Colon (tissue), 2 donors: ENCODE results near the gene ARRB1.
"Not testable (repeated sequence)": the region's sequence is repeated elsewhere in the genome, so short reads cannot be mapped to it uniquely, and the experiment has no call there.

ENCODE experiments used
- FAIRE-seq: peaks from 2 replicates; lab custom pipeline; 2012; peaks lifted over from hg19 to GRCh38; lab: Jason Lieb, UNC
- donor health status: control.
- donor health status: control.

The ARRB1 gene

DNA sequence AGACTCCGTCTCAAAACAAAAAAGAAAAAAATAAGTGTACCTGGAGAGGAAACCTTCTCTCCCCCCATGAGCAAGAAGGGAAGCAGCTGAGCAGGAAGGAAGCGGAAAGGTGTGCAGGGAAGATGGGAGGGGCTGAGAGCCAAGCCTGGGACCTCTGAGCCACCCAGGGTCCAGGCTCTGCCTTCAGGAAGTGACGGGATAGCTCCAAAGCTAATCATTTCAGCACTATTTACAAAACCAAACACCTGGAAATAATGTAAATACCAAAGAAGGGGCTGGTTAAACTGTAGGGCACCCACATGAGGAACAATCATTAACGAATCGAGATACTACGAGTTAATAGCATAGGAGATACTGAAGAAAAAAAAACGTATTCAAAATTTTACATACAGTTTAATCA is 27.9 kb downstream of the ARRB1 start:
- FAIRE-seq: no peak

DNA sequence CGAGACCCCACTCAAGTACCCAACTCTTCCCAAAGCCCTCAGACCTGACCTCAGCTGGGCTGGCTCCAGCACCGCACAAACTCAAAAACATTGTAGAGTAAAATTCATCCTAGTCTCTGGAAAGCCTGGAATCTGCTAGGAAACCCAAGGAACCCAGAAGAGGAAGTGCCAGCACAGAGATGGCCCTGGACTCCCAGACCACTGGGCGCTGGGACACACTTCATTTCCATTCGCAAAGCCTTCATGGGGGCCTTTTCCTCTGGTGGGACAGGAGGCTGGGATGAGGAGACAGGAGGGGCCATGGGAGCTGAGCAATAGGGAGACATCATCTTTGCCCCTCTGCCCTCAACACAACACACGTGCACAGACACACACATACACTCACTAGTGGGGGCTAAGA is 30.8 kb downstream of the ARRB1 start:
- FAIRE-seq: no peak

DNA sequence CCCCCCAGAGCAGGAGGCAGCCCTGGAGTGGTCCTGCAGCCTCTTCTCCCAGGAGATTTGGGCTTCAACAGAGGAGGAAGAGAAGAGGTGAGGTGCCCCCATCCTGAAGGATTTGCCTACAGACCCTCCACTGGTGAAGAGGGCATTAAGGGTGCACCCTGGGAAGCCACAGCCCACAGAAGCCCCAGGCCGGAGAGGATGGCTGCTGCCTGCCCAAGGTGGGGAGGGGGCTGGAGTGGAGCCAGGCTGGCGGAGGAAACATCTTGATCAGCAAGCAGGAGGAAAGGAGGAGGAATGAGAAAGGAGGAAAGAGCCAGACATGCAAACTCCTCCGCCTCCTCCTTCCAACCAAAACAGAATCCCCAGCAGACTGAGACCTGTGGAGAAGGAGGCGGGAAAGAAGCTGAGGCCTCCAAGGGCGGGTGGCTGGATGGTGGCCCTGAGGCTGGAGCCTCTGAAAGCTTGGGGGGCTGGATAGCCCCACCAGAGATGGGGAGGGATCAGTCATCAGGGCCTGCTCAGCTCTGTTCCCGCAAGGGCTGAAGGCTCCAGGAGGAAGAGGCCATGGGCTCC is 31.3 kb downstream of the ARRB1 start:
- FAIRE-seq: no peak

DNA sequence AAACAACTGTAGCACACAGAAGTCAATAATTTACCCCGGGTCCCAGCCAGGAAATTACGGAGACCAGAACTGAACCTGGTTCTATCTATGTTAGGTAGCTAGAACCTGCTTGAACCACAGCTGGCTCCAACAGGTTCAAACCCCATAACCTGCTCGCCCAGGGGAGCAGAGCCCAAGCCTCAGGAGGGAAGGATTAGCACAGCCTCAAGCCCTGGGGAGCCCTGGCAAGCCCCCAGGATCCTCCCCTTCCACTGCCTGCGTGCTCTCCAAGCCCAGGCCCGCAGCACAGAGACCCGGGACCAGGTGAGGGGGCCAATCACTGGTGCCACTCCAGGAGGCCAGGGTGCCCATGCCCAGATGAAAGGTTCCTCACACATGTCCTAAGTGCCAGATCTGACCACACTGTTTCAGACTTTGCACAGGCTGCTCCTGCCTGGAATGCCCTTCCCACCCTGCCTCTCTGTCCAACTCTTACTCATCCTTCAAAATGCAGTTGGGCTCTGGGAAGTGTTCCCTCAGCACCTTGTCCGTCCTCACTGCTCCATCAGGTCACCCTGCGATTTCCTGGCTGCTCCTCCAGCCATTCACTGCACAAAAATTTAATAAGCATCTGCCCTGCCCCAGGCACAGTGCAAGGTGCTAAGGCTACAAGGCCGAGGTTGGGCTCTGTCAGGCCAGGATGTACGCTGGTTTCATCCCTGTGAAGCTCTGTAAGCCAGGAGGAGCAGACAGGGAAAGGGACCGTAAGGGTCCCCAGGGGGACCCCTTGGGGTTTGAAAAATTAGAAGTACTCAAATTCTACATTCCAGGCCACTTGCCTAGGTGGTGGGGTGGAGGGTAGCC is 32.2 kb downstream of the ARRB1 start:
- no peak for FAIRE-seq

DNA sequence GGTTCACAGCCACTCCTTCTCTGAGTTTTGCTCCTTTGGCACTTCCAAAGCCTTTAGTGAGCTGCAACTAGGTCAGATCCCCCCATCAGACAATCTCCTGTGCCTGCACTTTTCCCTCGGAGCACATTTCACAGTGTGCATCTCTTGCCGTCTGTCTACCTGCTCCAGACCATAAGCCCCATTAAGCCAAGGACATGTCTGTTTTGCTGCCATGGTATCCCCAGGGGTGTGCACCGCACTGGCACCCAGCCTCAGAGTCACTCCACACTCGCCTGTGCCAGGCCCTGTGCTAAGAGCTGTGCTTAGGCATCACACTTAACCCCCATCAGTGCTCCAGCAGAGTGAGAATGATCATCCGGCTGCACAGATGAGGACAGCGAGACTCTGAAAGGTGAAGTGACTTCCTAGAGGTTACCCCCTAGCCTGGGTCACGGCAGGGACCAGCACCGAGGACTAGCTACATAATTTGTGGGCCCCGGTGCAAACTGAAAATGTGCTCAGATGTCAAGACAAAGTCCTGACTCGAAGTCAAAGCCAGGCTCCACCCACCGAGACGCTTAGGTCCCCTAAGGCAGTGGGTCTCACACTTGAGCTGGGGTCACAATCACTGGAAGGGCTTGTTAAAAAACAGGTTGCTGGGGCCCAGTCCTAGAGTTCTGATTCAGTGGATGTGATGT is 33.9 kb downstream of the ARRB1 start:
- no peak for FAIRE-seq

DNA sequence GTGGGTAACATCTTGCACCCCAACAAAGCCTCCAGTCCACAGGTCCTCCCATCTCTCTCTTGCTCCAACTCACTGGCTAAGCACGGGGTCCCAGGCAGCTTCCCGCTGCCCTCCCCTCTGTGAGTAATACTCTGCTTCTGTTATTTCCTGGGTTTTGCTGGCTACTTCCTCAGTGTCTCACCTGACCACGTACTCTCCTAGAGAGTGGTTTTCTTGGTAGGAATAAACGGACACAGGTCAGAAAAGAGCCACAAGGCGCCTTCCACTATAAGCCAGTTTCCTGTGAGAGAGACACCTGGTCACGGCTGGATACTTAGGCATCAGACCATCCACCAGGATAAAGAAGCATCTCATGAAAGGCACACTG is 36.0 kb downstream of the ARRB1 start:
- no peak for FAIRE-seq

DNA sequence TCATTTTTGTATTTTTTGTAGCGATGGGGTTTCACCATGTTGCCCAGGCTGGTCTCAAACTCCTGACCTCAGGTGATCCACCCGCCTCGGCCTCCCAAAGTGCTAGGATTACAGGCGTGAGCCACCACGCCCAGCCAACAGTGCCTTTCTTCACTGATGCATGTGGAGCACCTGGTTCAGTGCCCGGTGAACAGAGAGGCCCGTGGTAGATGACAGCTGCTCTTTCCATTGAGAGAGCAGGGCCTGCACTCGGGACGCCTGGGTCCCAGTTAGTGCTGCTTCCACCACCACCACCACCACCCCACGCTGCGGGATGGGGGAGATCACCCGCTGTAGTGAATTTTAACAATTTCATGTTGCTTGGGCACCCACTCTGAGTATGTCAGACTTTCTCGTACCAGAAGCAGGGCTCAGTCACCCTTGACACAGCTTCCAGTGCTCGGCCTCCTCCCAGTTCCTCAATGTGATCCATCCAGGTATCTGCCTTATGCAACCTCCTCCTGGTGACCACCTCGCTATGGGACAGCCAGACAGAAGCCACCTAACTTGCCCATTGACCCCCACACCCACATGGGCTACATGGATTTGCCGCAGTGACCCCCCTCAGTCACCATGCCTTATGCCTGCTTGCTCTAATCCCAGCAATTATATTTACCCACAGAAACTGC is 36.6 kb downstream of the ARRB1 start:
- FAIRE-seq: no peak

DNA sequence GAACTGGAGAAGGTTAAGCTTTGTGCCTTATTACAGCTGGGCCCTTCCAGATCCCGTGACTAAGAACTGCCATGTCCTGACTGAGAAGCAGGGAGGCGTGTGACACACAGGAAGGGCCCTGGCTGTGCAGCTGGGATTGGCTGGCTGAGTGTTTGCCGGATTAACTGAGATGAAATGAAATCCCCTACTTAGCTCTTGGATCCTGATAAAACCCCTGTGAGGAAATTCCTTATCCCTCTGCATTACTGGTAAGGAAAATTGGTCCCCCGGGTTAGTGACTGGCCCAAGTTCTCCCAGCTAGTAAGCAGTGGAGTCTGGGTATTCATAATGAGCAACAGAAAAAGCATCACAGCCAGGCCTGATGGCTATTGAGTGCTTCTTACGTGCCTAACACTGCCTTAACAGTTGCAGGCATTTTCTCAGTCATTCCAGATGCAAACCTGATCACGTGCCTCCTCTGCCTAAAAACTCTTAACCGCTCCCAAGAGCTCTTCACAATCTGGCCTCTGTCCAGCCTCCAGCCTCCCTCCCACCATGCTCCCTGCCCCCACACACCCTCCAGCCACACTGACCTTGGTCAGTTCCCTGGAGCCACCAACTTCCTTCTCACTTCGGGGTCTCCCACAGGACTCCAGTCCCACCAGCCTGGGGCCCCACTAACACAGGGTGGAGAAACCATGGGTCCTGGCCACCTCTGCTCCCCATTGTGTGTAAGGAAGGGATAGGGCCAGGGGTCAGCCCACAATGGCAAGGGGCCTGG is 37.8 kb downstream of the ARRB1 start:
- FAIRE-seq: no peak

DNA sequence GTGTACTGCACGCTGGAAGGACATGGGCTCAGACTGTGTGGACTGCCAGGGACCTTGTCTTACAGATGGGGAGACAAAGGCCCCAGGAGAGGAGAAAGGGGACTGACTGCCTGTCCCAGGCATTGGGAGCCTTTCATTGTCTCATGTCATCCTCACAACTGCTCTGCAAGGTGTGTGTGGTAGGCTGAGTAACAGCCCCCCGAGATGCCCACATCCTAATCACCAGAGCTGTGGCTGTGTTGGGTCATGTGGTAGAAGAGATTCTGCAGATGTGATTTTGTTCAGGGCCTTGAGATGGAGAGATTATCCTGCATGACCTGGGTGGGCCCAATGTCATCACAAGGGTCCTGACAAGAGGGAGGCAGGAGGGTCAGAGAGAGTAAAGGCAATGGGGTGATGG is 39.1 kb downstream of the ARRB1 start:
- no peak for FAIRE-seq

DNA sequence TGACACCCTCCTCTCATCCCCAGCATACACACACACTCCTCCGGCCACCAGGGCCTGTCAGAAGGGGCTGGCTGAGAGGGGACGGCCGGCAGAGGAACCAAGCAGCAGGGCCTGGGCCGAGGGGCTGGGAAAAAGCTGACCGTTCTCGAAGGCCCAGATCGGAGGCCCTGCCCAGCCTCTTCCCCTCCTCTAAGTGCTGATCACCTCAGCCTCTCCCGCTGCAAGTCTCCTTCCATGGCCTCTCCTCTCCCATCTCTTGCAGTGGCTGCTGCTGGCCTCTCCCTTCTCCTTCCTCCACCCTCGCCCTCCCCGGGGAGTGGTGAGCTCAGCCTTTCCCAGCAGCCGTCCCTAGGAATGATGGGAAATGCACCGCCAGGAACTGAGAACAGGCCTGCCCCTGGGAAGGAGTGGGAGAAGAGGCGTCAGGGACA is 39.6 kb downstream of the ARRB1 start:
- FAIRE-seq: no peak

DNA sequence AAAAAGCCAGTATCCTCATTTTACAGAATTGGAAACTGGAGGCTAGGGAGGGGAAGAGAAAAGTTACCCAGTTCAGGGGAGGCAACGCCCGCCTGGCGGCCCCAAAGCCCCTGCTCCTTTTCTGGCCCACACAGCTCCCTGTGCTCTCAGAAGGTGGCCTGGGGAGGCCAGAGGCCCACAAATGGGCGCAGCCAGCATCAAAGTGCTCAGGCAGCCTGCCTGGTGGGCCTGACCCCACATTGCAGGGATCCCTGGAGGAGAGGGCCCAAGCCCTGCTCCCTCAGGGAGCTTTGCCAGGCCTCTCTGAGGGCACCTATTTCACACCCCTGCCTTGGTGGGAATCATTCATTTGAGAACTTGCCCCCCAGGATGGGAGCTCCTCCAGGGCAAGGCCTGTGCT is 42.5 kb downstream of the ARRB1 start:
- FAIRE-seq: no peak

DNA sequence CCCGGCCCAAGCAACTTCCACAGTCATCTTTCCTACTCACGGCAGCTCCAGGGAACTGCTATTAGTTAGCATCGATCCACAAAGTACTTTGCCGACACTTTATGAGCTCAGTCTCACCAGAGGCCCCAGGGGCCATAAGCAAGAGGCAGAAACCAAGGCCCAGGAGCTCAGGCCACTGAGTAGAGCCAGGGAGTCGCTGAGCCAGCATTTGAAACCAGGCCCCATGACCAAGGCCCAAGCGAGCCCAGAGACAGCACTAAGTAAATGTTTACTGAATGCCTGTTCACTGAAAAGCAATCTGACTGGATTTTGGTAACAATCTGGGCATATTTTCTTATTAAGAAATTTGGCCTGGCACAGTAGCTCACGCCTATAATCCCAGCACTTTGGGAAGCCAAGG is 43.3 kb downstream of the ARRB1 start:
- no peak for FAIRE-seq

DNA sequence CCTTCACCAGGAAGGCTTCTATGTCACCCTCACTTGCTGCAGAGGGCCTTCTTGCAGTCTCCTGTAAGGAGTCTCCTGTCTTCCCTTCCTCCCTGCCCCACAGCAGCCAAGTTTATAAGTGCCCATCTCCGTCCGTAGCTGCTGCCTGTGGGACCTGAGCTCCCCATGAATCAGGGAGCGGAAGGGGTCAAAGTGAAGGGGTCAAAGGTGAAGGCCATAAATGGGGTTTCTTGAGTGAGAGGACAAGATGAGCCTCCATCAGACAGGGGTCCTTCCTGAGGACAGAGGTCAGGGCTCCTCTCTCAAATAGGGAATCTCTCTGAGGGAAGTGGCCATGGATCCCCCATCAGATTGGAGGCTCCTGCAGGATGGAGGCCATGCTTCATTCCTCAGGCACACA is 44.4 kb downstream of the ARRB1 start:
- FAIRE-seq: no peak

DNA sequence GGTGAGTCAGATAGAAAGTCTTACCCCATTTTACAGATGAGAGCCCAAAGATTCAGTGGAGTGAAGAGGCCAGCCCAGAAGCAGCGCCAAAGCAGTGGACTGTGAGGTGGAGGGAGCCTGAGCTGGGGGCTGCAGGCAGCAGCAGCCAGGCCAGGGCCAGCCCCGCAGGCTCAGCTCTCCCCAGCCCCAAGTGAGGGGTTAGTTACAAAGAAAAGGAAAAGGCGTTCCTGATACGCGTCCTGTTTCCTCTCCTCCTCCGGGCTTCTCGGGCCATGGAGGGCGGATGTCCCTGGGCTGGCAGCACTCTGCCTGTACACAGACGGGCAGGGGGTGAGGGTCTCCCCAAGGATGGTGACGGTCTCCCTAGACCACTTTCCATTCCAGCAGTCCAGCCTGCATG is 44.9 kb downstream of the ARRB1 start:
- no peak for FAIRE-seq

DNA sequence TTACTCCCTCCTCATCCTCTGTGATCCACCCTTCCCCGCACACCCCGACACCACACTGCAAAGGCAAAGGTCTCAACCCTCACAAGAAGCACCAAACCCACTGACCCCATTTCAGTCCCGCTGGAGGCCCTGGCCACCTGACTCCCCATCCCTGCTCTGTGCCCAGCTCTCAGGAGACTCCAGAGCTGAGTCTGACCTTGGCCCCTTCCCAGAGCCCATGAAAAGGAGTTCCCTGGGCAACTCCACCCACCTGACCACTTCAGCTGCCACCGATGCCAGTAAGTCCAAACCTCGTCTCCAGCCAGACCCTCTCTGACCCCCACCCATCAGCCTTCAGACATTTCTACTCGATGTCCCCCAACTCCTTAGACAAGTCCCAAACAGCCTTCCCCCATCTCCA is 45.5 kb downstream of the ARRB1 start:
- no peak for FAIRE-seq

DNA sequence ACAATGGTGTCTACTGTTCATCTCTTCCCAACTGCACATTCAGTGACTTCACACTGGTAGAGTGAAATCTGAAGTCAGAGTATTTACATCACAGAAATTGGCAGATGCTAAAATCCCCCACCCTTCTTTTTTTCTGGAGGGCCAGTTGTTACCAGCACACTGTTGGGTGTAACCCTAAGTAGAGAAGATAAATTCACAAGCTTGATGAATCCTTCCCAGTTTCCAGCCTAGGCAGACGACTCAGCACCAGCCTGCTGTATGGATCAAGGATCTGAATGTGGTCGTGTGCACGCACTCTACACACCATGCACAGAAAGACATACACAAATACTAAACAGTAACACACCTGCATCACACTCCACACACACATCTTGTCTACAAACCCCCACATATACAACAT is 46.0 kb downstream of the ARRB1 start:
- FAIRE-seq: no peak

DNA sequence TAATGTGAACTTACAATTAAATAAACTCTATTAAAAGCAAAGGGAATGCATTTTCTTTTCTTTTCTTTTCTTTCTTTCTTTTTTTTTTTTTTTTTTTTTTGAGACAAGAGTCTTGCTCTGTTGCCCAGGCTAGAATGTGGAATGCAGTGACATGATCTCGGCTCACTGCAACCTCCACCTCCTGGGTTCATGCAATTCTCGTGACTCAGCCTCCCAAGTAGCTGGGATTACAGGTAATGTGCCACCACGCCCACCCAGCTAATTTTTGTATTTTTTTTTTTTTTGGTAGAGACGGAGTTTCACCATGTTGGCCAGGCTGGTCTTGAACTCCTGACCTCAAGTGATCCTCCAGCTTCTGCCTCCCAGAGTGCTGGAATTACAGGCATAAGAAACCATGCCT is 46.5 kb downstream of the ARRB1 start:
- not testable (repeated sequence) for FAIRE-seq

DNA sequence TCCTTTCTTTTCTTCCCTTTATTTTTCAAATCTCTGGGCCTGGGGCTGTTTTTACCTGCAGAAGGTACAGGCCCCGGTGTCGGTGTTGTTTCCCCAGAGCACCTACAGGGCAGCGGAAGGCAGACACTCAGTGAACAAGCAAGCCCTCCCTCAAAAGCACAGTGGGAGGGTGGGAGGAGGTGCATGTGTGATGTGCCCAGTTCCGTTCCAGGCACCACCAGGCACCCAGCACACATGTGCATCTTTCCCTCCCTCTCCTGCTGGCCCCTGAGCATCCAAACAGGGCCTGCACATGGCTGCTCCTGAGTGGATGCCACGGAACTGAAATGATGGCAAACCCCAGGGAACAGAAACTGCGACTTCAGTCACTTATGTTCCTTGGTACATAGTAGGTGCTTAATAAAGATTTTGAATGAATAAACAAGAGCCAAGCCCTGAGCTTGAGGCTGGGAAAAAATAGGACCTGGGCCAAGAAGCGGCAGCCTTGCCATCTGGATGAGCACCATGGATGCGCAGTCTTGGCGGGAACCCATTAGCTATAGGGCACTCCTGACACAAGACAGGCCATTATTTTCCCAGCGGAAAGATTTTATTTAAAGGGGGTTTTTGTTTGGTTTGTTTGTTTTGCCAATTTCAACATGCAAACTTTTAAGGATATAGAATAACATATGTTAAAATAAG is 47.8 kb downstream of the ARRB1 start:
- FAIRE-seq: no peak

DNA sequence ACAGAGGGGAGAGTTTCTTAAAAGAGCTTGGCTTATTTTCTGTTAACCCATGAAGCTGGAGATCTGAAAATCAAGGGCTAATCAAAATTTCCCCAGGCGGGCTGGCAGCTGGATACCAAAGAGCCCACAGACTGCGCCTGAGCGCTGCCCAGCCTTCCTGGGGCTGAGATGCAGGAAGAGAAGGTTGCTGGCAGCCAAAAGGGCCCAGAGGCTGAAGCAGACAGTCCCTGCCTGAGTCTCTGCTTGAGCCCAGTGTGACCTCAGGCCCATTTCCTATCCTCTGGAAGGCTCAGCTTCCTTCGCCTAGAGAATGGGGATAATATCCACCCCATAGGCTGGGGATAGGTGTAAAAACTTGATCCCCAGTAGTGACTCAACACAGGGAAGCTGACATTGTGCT is 49.1 kb downstream of the ARRB1 start:
- no peak for FAIRE-seq

DNA sequence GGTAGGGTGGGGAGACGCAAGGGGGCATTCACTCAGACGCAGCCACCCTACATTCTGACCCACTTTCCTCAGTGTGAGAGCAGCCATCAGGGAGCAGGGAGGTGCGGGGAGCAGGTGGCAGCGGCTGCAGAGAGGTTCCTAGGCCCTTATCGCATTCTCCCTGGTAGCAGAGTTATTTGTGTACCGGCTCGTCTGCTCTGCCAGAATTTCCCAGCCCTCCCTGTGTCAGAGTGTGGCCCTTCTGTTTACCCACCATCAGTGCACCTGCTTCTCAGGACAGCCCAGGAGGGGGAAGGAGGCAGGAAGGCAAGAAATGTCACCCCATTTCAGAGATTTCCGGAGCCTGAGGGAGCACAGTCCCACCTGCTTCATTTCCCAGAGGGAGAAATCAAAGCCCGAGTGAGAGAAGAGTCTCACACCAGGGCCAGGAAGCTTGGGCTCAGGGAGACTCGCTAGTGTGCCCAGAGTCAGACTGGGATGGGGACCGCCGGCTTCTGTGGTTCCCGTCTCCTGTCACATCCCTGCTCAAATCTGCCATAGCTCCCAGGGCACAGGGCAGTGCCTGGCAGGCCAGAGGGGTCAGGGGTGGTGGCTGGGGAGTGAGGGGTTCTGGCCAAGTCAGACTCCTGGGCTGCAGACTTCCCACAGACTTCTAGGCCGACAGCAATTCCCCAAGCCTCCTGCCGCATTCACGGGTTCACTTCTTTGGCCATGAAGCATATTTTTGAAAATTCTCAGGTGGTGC is 49.7 kb downstream of the ARRB1 start:
- FAIRE-seq: no peak

DNA sequence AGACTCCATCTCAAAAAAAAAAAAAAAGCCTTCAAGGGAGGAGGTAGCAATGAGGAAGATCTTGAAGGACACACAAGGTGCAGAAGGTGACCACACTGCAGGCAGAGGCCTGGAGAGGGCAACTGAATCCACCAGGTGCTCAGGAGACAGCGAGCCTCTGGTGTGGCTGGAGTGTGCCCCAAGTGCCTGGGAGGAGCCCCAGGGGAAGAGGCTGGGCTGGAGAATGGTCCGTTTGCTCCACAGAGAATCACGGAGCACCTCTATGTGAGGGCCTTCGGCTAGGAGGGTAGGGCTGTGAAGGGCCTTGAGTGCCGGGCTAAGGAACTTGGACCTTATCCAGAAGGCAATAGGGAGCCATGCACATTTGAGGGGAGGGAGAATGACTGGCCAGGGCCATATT is 50.3 kb downstream of the ARRB1 start:
- FAIRE-seq: no peak
